Tibial nerve (tissue), 4 donors: ENCODE data around the gene KIF5C. TPM values are rescaled to one million over a fixed set of nuclear protein-coding genes. Genes with fewer than 3 reads are reported as not detected.

Experiments
- DNase-seq, 2 donors: peaks; one replicate each; pipeline ENCODE4 v3.0.0-alpha.2; 2019; ENCODE audit warnings: low spot score in 2 of 2
- H3K27ac ChIP-seq, 4 donors: fragments of 200-600 bp; sonication (generic) in 3 of 4; one replicate each; pipeline ENCODE4 v1.5.1; 2017 to 2019; ENCODE audit warnings: mild to moderate bottlenecking in 1 of 4
- H3K27me3 ChIP-seq, 2 donors: fragments of 200-600 bp; sonication (generic) in 1 of 2; one replicate each; pipeline versions ENCODE4 v1.5.1 to v1.6.0; 2017 to 2019
- H3K36me3 ChIP-seq, 3 donors: fragments of 200-600 bp; sonication (generic); one replicate each; pipeline ENCODE4 v1.5.1; 2018 to 2019
- H3K4me1 ChIP-seq, 4 donors: fragments of 200-600 bp; sonication (generic) in 3 of 4; one replicate each; pipeline ENCODE4 v1.5.1; 2017 to 2019
- H3K4me3 ChIP-seq, 4 donors: fragments of 200-600 bp; sonication (generic) in 3 of 4; one replicate each; pipeline ENCODE4 v1.5.1; 2017 to 2019; ENCODE audit warnings: mild to moderate bottlenecking in 1 of 4, moderate library complexity in 1 of 4
- H3K9me3 ChIP-seq, 4 donors: fragments of 200-600 bp; sonication (generic) in 3 of 4; one replicate each; pipeline ENCODE4 v1.5.1; 2017 to 2019
- EP300 ChIP-seq, 2 donors: sonication (generic); formaldehyde crosslinking; IDR thresholded peaks; one replicate each; pipeline ENCODE4 v1.6.1; 2017; ENCODE audit warnings: antibody characterized with exemption in 2 of 2, mild to moderate bottlenecking in 1 of 2
- POLR2A ChIP-seq, 2 donors: fragments of 450-650 bp; IDR thresholded peaks; one replicate each; pipeline ENCODE4 v1.6.1; 2017; ENCODE audit warnings: antibody characterized with exemption in 2 of 2, mild to moderate bottlenecking in 2 of 2, moderate library complexity in 2 of 2
- WGBS, 2 donors: methylation state at CpG; one replicate each; pipeline ENCODE4 v1.1.5; 2018; 5-methylcytosine and 5-hydroxymethylcytosine counted together
- total RNA-seq, 4 donors: library from RNA; depleted of rRNA; stranded (reverse); fragments of >200 nt; gene quantifications; one replicate each; pipeline ENCODE4 v1.1.0, GENCODE V29; 2016
- TF ChIP-seq, protein P1 (sequence below), 5 experiments: fragments of 200-600 bp in 3 of 5; fragments of 450-650 bp in 2 of 5; sonication (generic) in 3 of 5; IDR thresholded peaks; one replicate each; pipeline ENCODE4 v1.5.1; 2016 to 2019; ENCODE audit warnings: antibody characterized with exemption in 5 of 5, mild to moderate bottlenecking in 3 of 5, moderate library complexity in 2 of 5

The KIF5C gene
- total RNA-seq, 4 donors from 2014 or later, result 10.8 to 47.9 (median 23.6) TPM

DNA sequence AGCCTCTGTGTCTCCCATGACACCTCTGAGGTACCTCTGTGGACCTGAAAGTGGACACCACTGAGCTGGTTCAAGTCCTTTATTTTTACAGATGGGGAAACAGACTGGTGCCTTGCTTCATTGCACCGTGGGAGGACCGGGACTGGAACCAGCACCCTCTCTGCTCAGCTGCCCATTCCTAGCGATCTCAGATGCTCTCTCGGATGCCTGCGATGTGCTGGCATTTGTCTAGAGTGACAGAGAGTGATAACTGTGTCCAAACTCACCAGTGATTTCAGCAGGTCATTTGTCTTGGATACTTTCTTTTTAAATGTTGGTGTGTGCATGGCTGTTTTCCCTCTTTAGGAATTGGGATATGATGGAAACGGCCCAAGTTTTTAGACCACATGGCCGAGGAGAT, 133.4 kb downstream of the KIF5C start:
- no peak for DNase-seq
- Histone ChIP-seq H3K9me3 (no peaks in the 10 kb centered on the region), H3K27ac (no peak overlapping the region), H3K4me1 (peaks cover 0 to 13% (median 0%) of the 10 kb centered on the region in 4 donors), H3K27me3 (no peaks in the 10 kb centered on the region), H3K36me3 (peaks cover 0 to 21% (median 0%) of the 10 kb centered on the region in 3 donors), H3K4me3 (no peak overlapping the region)
- TF ChIP-seq, protein P1, sequence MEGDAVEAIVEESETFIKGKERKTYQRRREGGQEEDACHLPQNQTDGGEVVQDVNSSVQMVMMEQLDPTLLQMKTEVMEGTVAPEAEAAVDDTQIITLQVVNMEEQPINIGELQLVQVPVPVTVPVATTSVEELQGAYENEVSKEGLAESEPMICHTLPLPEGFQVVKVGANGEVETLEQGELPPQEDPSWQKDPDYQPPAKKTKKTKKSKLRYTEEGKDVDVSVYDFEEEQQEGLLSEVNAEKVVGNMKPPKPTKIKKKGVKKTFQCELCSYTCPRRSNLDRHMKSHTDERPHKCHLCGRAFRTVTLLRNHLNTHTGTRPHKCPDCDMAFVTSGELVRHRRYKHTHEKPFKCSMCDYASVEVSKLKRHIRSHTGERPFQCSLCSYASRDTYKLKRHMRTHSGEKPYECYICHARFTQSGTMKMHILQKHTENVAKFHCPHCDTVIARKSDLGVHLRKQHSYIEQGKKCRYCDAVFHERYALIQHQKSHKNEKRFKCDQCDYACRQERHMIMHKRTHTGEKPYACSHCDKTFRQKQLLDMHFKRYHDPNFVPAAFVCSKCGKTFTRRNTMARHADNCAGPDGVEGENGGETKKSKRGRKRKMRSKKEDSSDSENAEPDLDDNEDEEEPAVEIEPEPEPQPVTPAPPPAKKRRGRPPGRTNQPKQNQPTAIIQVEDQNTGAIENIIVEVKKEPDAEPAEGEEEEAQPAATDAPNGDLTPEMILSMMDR (IDR thresholded peaks at IDR 0.05), result no peak
- TF ChIP-seq EP300 (IDR thresholded peaks at IDR 0.05) (no peak), POLR2A (IDR thresholded peaks at IDR 0.05) (no peak)
- 87 to 94% methylated on average over 7 of the region's 7 CpGs for WGBS, 2 donors

DNA sequence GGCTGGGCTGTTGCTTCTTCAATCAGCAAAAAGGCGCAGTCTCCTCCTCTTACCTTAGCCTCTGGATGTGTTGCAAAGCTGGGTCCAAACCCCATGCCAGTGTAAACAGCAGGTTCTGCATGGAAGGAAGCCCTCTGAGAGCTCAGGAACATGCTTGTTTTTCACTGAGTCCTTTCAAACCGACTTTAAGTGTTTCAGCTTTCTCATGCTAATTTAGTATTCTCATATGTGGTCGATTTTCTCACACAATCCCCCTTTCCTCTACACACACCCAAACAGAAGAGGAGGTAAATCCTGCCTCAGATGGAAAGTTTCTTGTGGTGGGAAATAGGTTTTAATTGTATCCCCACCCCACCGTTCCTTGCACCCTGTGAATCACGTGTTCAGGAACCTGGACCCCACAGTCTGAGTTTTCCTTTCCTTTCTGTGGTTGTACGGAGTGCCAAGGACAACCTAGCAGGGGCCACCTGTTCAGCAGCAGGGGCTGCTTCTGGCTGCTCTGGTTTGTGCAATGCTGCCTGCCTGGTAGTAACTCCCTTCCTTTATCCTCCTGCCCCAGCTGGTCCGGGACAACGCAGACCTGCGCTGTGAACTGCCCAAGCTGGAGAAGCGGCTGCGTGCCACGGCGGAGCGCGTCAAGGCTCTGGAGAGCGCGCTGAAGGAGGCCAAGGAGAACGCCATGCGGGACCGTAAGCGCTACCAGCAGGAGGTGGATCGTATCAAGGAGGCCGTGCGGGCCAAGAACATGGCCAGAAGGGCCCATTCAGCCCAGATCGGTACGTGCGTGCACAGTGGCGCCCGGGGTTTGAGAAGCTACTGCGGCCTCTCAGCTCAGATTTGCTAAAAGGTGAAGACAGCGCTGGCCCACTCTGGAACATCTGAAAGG, 134.8 kb downstream of the KIF5C start:
- TF ChIP-seq, protein P1 (IDR thresholded peaks at IDR 0.05), result no peak
- no peak for TF ChIP-seq EP300 (IDR thresholded peaks at IDR 0.05)
- no peak for TF ChIP-seq POLR2A (IDR thresholded peaks at IDR 0.05)
- Histone ChIP-seq H3K4me3 (no peak overlapping the region), H3K9me3 (no peaks in the 10 kb centered on the region), H3K27me3 (no peaks in the 10 kb centered on the region), H3K27ac (no peak overlapping the region), H3K36me3 (peaks cover 0 to 26% (median 0%) of the 10 kb centered on the region in 3 donors), H3K4me1 (peaks cover 0 to 11% (median 0%) of the 10 kb centered on the region in 4 donors)
- no peak for DNase-seq
- WGBS, 2 donors, result 91 to 95% methylated on average over 22 to 30 of the region's 31 CpGs

DNA sequence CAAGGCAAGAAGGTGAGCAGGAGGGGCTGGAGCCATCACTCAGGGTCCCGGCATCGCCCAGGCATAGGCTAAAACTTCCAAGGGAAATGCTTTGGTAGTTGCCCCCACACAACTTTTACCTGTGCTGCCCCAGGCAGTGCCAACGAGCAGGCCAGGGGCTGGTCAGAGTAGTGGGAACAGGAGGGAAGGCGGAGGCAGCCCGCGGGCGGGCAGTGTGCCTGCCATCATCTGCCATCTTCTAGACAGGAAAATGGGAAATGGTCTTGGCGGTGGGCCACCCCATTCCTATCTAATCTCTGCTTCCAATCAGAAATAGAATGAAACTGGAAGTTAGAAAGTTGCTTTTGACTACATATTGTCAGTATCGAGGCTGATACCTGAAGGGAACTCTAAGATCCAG, 137.5 kb downstream of the KIF5C start:
- Histone ChIP-seq H3K27me3 (no peaks in the 10 kb centered on the region), H3K4me1 (peaks cover 0 to 6% (median 0%) of the 10 kb centered on the region in 4 donors), H3K36me3 (peaks cover 0 to 26% (median 0%) of the 10 kb centered on the region in 3 donors), H3K9me3 (no peaks in the 10 kb centered on the region), H3K4me3 (no peak overlapping the region), H3K27ac (no peak overlapping the region)
- DNase-seq, result no peak
- WGBS, 2 donors, result 91 to 93% methylated on average over 9 of the region's 9 CpGs
- TF ChIP-seq EP300 (IDR thresholded peaks at IDR 0.05) (no peak), POLR2A (IDR thresholded peaks at IDR 0.05) (no peak)
- TF ChIP-seq, protein P1 (IDR thresholded peaks at IDR 0.05), result no peak

DNA sequence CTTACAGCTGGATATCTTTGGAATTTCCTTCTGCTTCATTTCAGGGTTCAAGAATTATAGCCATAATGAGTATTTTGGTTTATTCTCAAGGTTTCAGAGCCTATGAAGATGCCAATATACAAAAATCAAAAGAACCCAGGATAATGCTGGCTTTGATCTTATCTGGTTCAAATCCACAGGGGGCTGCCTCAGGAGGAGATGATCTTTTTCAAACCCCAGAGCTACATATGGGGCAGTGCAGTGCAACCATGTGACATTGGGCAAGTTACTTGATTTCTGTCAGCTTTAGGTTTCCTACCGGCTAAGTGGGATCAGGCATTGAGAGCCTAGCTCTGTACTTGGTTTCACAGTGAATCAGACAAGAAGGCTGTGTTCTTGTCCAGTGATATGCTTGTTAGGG, 140.5 kb downstream of the KIF5C start:
- 93 to 96% methylated on average over 1 of the region's 1 CpG for WGBS, 2 donors
- Histone ChIP-seq H3K36me3 (peaks cover 0 to 19% (median 0%) of the 10 kb centered on the region in 3 donors), H3K27ac (no peak overlapping the region), H3K9me3 (no peaks in the 10 kb centered on the region), H3K4me3 (no peak overlapping the region), H3K27me3 (no peaks in the 10 kb centered on the region), H3K4me1 (peaks cover 0 to 8% (median 0%) of the 10 kb centered on the region in 4 donors)
- DNase-seq, result no peak
- TF ChIP-seq, protein P1 (IDR thresholded peaks at IDR 0.05), result no peak
- no peak for TF ChIP-seq POLR2A (IDR thresholded peaks at IDR 0.05)
- TF ChIP-seq EP300 (IDR thresholded peaks at IDR 0.05), result no peak

DNA sequence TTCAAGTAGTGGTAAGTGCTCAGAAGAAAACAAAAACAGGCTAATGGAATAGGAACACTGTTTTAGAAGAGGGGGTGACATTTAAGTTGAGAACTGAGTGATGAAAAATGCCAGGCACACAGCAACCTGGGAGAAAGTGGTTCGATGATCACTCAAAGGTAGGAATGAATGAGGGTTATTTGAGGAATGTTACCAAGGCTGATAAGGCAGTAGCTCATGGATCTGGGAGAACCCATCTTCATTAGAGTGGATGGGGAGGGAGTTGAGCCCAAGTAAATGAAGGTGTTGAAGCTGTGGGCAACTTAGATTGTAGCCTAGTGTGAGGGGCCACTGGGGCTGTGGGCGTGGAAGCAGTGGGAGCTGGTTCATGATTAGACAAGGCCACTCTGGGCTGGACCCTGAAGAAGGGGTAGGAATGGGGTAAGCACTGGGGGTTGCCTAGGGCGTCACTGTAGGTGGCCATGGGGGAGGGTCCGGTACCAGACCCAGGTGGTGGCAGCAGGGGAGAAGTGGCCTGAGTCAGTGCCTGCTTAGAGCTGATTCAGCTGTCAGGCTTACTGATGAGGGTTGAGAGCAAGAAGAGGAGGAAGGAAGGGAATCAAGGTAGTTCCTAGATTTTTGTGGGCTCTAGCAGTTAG, 141.0 kb downstream of the KIF5C start:
- TF ChIP-seq POLR2A (IDR thresholded peaks at IDR 0.05) (no peak), EP300 (IDR thresholded peaks at IDR 0.05) (no peak)
- TF ChIP-seq, protein P1 (IDR thresholded peaks at IDR 0.05), result no peak
- WGBS, 2 donors, result 93 to 94% methylated on average over 4 of the region's 4 CpGs
- Histone ChIP-seq H3K36me3 (peaks cover 0 to 17% (median 0%) of the 10 kb centered on the region in 3 donors), H3K4me3 (no peak overlapping the region), H3K27me3 (no peaks in the 10 kb centered on the region), H3K27ac (no peak overlapping the region), H3K4me1 (peaks cover 0 to 8% (median 0%) of the 10 kb centered on the region in 4 donors), H3K9me3 (no peaks in the 10 kb centered on the region)
- DNase-seq, result no peak
